Measurements from ENCODE around the gene SLC7A7.

GRCh38 chr14:22768947-22769346, 46.3 kb downstream of the SLC7A7 start:
- TF ChIP-seq POLR2AphosphoS5 (IDR thresholded peaks at IDR 0.05; ENCODE audit: insufficient read depth in 1 of 2, low read depth in 1 of 2) (no peak), CTCF (IDR thresholded peaks at IDR 0.05) (no peak)
